Stimulated activated effector memory CD8-positive, alpha-beta T cell treated with anti-CD3 and anti-CD28 coated beads, Interleukin-12 subunit alpha, Interleukin-12 subunit beta, amount 100 ng/mL, for 72 hours (primary cell): ENCODE data around the gene ACSBG1.
A peak's percentile ranks its signal among the peaks of the same experiment; 100 is the strongest.

Experiments used
- ATAC-seq: fragments of 150-1000 bp; cut with Tn5 transposase; 2 replicates; pipeline ENCODE4 v1.10.0; 2021
- DNase-seq, 2 donors: peaks; one replicate each; pipeline ENCODE4 v3.0.0; 2021 to 2022; ENCODE audit warnings: low spot score in 2 of 2
- H3K27ac Mint-ChIP-seq: one replicate; pipeline ENCODE4 v1.8.0; 2022; ENCODE audit warnings: mild to moderate bottlenecking, mixed read lengths
- H3K36me3 Mint-ChIP-seq: one replicate; pipeline ENCODE4 v1.8.0; 2022; ENCODE audit warnings: mild to moderate bottlenecking, mixed read lengths
- H3K4me1 Mint-ChIP-seq: one replicate; pipeline ENCODE4 v1.8.0; 2022; ENCODE audit warnings: mixed read lengths
- H3K4me3 Mint-ChIP-seq: one replicate; pipeline ENCODE4 v1.8.0; 2022; ENCODE audit warnings: mild to moderate bottlenecking, mixed read lengths
- H3K9me3 Mint-ChIP-seq: one replicate; pipeline ENCODE4 v1.8.0; 2022; ENCODE audit warnings: mixed read lengths

Gene ACSBG1

GRCh38 chr15:78205856-78206255, 28.5 kb downstream of the ACSBG1 start:
- no peaks in the 10 kb centered on the region for H3K4me1 Mint-ChIP-seq
- ATAC-seq (no peak), DNase-seq (peak in 1 of 2 donors; percentile 46)
- no peaks in the 10 kb centered on the region for H3K36me3 Mint-ChIP-seq
- no peaks in the 10 kb centered on the region for H3K9me3 Mint-ChIP-seq
- no peak overlapping the region for H3K4me3 Mint-ChIP-seq
- H3K27ac Mint-ChIP-seq = peak overlapping the region; percentile 45

- Mint-ChIP-seq H3K4me1 (no peaks in the 10 kb centered on the region), H3K4me3 (no peak overlapping the region), H3K36me3 (no peaks in the 10 kb centered on the region), H3K9me3 (no peaks in the 10 kb centered on the region), H3K27ac (peak overlapping the region; percentile 45)
- no peak for ATAC-seq
- peak in 1 of 2 donors; percentile 25 for DNase-seq
These were observed 29.0 kb downstream of the ACSBG1 start for GRCh38 chr15:78205337-78205736.

DNA sequence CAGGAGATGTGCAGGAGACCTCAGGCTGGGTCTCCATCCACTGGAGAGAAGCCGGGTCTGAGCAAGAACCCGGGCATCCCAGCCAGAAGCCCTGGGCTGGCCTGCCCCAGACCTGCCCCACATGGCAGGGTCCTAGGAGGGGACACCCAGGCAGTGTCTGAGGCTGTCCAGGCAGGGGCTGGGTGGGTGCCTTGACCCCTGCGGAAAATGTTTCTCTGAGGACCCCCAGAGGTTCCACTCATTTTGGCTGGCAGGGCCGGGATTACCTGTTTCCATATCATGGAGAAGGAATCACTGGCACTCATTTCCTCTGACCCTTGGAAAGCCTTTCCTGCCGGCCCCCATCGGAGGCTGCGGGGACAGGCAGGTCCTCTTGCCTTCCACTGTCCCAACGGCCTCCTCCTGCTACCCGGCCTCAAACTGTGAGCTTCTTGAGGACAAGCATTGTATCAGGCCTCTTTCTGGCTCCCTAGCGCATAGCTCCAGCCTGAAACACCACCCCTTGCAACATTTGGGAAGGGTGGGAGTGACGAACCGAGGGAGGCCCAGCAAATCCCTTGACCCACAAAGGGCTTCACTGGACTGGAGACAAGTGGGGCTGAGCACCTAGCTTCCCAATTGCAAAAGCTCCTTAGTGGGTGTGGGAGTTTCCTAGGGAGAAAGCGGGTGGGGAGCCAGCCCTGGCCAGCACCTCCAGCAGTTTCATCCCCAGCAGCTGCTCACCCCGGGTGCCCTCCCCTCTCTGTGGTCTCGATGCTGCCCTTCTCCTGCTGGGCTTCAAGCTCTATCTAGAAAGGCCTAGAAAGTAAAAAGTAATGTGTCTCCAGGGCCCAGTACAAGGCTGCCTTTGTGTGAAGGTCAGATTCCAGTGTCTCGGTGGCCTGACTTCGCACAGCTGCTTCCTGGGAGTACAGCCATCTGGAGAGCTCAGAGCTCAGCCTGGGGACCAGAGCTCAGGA, 29.7 kb downstream of the ACSBG1 start:
- no peaks in the 10 kb centered on the region for H3K4me1 Mint-ChIP-seq
- DNase-seq = peak in 1 of 2 donors; percentile 40
- no peaks in the 10 kb centered on the region for H3K36me3 Mint-ChIP-seq

GRCh38 chr15:78203346-78204225, 30.8 kb downstream of the ACSBG1 start:
- H3K27ac Mint-ChIP-seq = peak overlapping the region; percentile 2
- no peaks in the 10 kb centered on the region for H3K4me1 Mint-ChIP-seq
- no peak for ATAC-seq
- DNase-seq = no peak
- no peaks in the 10 kb centered on the region for H3K36me3 Mint-ChIP-seq
- H3K9me3 Mint-ChIP-seq = no peaks in the 10 kb centered on the region
- H3K4me3 Mint-ChIP-seq = no peak overlapping the region

More for the DNA sequence above, 29.7 kb downstream of the ACSBG1 start:
- ATAC-seq = no peak
- Mint-ChIP-seq H3K9me3 (no peaks in the 10 kb centered on the region), H3K4me3 (no peak overlapping the region), H3K27ac (no peak overlapping the region)

GRCh38 chr15:78201281-78202190, 32.8 kb downstream of the ACSBG1 start:
- Mint-ChIP-seq H3K27ac (no peak overlapping the region), H3K9me3 (no peaks in the 10 kb centered on the region), H3K4me1 (no peaks in the 10 kb centered on the region), H3K36me3 (no peaks in the 10 kb centered on the region), H3K4me3 (no peak overlapping the region)
- ATAC-seq (no peak), DNase-seq (no peak)

GRCh38 chr15:78200276-78200930, 34.0 kb downstream of the ACSBG1 start:
- no peaks in the 10 kb centered on the region for H3K36me3 Mint-ChIP-seq
- H3K9me3 Mint-ChIP-seq = no peaks in the 10 kb centered on the region
- ATAC-seq = no peak
- H3K27ac Mint-ChIP-seq = no peak overlapping the region
- no peaks in the 10 kb centered on the region for H3K4me1 Mint-ChIP-seq
- no peak for DNase-seq
- H3K4me3 Mint-ChIP-seq = no peak overlapping the region

DNA sequence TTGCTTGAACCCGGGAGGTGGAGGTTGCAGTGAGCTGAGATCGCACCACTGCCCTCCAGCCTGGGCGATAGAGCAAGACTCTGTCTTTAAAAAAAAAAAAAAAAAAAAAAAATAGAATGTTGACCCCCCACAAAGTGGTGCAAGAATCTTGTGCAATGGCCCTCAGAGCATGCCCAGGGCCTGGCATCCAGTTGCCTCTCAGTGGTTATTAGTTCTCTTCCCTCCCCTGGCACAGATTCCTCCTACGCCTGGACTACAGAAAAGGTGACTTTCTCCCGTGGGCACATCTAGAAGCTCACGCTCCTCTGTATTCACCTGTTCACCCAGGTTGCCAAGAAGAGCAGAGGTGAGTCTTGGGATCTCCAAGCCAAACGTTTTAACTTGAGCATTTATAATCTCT, 36.7 kb downstream of the ACSBG1 start:
- DNase-seq = no peak
- H3K27ac Mint-ChIP-seq = no peak overlapping the region
- no peaks in the 10 kb centered on the region for H3K36me3 Mint-ChIP-seq
- no peak for ATAC-seq
- H3K4me3 Mint-ChIP-seq = no peak overlapping the region
- H3K9me3 Mint-ChIP-seq = no peaks in the 10 kb centered on the region
- no peaks in the 10 kb centered on the region for H3K4me1 Mint-ChIP-seq

GRCh38 chr15:78195735-78196201, 38.6 kb downstream of the ACSBG1 start:
- Mint-ChIP-seq H3K9me3 (peaks cover 2% of the 10 kb centered on the region), H3K27ac (no peak overlapping the region), H3K36me3 (no peaks in the 10 kb centered on the region), H3K4me1 (no peaks in the 10 kb centered on the region), H3K4me3 (no peak overlapping the region)
- peak; percentile 17 to 63 for DNase-seq
- ATAC-seq = peak; percentile 76

DNA sequence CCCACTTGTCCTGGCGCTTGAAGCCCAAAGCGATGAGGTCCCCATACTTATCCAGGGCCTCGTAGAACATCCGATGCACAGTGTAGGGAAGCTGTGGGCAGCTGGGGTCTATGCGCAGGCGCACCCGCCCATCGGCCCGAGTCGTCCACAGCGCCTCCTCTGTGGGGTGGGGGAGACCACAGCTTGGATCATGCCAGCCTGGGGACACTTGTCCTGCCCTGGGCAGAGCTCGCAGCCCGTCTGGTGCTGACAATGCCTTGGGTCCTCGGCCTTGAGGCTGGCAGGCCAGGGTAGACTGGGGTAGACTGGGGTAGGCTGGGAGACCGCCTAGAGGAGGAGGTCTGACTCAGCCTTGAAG, 39.8 kb downstream of the ACSBG1 start:
- DNase-seq (no peak), ATAC-seq (peak; percentile 20)
- H3K4me1 Mint-ChIP-seq = no peaks in the 10 kb centered on the region
- no peak overlapping the region for H3K27ac Mint-ChIP-seq
- peaks cover 5% of the 10 kb centered on the region for H3K9me3 Mint-ChIP-seq
- no peaks in the 10 kb centered on the region for H3K36me3 Mint-ChIP-seq
- no peak overlapping the region for H3K4me3 Mint-ChIP-seq

DNA sequence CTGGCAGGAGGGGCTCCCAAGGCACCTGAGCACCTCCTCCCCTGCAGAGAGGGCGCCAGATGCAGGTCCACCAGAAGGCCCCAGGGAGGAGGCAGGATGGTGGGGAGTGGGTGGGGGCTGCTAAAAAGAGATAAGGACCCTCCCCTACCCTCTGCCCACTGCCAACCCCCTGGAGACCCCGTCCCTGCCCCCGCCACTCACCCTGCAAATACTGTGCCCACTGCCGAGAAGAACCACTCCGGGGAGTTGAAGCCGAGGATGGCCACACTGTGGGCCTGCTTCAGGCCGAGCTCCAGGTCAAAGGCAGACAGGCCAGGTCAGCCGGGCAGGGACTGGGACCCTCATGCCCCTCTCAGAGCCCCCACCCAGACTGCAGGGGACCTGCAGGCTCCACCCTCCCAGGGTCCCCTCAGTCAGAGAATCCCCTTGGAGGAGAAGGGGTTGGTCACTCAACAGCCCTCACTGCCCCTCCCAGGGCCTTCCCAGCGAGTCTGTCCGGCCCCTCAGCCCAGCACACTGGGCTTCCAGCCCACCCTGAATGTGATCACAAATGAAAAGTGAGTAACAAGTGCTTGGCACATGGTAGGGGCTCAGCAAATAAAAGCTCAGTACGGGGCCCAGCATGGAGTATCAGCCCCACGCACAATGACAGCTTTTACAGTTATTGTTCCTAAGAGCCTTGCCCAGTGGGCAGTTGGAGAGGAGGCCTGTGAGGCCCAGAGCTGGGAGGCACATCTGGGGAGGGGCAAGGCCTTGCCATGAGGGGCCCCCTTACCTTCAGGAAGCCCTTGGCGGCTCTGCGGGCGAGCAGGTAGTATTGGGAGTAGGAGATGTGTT, 40.4 kb downstream of the ACSBG1 start:
- no peak overlapping the region for H3K27ac Mint-ChIP-seq

DNA sequence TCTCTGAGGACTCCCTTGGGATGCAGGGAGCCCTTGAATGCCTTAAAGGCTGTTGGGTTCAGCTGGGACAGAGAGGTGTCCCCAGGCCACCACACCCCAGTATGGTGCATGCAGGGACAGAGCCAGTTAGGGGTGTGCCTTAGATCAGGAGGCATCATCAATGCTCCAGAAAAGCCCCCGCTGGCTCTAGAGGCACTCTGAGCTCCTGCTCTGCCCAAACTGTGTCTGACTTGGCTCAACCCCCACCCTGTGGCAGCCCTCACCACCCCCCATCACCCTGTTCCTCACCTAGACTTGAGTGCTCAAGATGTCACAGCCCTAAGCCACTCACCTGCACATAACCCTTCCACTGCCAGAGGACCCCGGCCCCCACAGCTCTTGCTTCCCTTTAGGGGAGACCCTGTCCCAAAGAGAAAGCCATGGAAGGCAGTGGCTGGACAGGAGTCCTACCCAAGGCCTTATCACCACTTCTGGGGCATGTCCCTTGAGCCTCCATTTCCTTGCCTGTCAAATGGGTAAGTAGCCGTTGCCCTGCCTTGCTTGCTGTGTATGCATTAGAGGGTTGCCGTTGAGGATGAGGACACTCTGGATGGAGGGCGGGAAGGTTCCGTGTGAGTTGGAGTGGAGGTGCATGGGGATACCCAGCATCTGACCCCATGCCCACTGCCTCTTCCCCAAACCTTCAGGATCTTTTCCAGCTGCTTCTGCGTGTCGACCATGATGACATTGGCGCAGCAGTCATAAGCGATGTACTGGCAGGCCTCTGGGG, 41.4 kb downstream of the ACSBG1 start:
- H3K36me3 Mint-ChIP-seq = no peaks in the 10 kb centered on the region
- no peaks in the 10 kb centered on the region for H3K4me1 Mint-ChIP-seq
- H3K9me3 Mint-ChIP-seq = peaks cover 5% of the 10 kb centered on the region
- no peak overlapping the region for H3K4me3 Mint-ChIP-seq
- peak; percentile 24 for ATAC-seq
- DNase-seq = no peak
- H3K27ac Mint-ChIP-seq = no peak overlapping the region

More for the DNA sequence above, 40.4 kb downstream of the ACSBG1 start:
- ATAC-seq (no peak), DNase-seq (no peak)
- no peak overlapping the region for H3K4me3 Mint-ChIP-seq
- no peaks in the 10 kb centered on the region for H3K36me3 Mint-ChIP-seq
- no peaks in the 10 kb centered on the region for H3K4me1 Mint-ChIP-seq
- H3K9me3 Mint-ChIP-seq = peaks cover 5% of the 10 kb centered on the region

GRCh38 chr15:78182821-78183220, 51.5 kb downstream of the ACSBG1 start:
- no peak overlapping the region for H3K4me3 Mint-ChIP-seq
- no peaks in the 10 kb centered on the region for H3K36me3 Mint-ChIP-seq
- ATAC-seq (no peak), DNase-seq (no peak)
- H3K9me3 Mint-ChIP-seq = no peaks in the 10 kb centered on the region
- H3K4me1 Mint-ChIP-seq = no peaks in the 10 kb centered on the region
- H3K27ac Mint-ChIP-seq = no peak overlapping the region

- no peaks in the 10 kb centered on the region for H3K36me3 Mint-ChIP-seq
- no peaks in the 10 kb centered on the region for H3K4me1 Mint-ChIP-seq
- DNase-seq = no peak
- ATAC-seq = no peak
- no peak overlapping the region for H3K4me3 Mint-ChIP-seq
- no peak overlapping the region for H3K27ac Mint-ChIP-seq
- H3K9me3 Mint-ChIP-seq = no peaks in the 10 kb centered on the region
These were observed 52.0 kb downstream of the ACSBG1 start for GRCh38 chr15:78182336-78182700.
